GM23338 (cell line): ENCODE results near the gene PIGZ. TPM values are rescaled to one million over a fixed set of nuclear protein-coding genes. Genes with fewer than 3 reads are reported as not detected.

Experiments
- ATAC-seq: fragments of 200-7000 bp; cut with Tn5 transposase; 3 replicates; pipeline ENCODE4 v1.9.1; 2020
- DNase-seq: peaks from one replicate; pipeline ENCODE4 v3.0.0-alpha.2; 2015; ENCODE audit warnings: low spot score
- H2AFZ ChIP-seq: fragments of 200-600 bp; sonication (generic); 2 replicates; pipeline ENCODE4 v1.8.0; 2016; ENCODE audit warnings: antibody characterized with exemption, mild to moderate bottlenecking, moderate library complexity
- H3F3A ChIP-seq: fragments of 200-600 bp; sonication (generic); replicated peaks from 2 replicates; pipeline ENCODE4 v1.8.0; 2017; ENCODE audit warnings: antibody characterized with exemption, mixed run types, low read depth
- H3K27ac ChIP-seq: fragments of 200-600 bp; sonication (generic); 2 replicates; pipeline ENCODE4 v1.6.1; 2016; ENCODE audit warnings: low read depth
- H3K27me3 ChIP-seq: fragments of 200-600 bp; sonication (generic); 2 replicates; pipeline ENCODE4 v1.8.0; 2016; ENCODE audit warnings: mild to moderate bottlenecking, mixed run types, moderate library complexity; ENCODE audit not compliant: insufficient read depth
- H3K36me3 ChIP-seq: fragments of 200-600 bp; sonication (generic); 2 replicates; pipeline ENCODE4 v1.8.0; 2016; ENCODE audit warnings: mild to moderate bottlenecking; ENCODE audit not compliant: insufficient read depth
- H3K4me1 ChIP-seq: fragments of 200-600 bp; sonication (generic); 2 replicates; pipeline ENCODE4 v1.8.0; 2016; ENCODE audit warnings: mild to moderate bottlenecking, moderate library complexity; ENCODE audit not compliant: insufficient read depth
- H3K4me2 ChIP-seq: fragments of 200-600 bp; sonication (generic); 2 replicates; pipeline ENCODE4 v1.7.1; 2017; ENCODE audit warnings: mixed run types
- H3K4me3 ChIP-seq: fragments of 200-600 bp; sonication (generic); 2 replicates; pipeline ENCODE4 v1.6.1; 2016; ENCODE audit warnings: mixed run types
- H3K79me2 ChIP-seq: fragments of 200-600 bp; sonication (generic); replicated peaks from 2 replicates; pipeline ENCODE4 v1.8.0; 2017; ENCODE audit warnings: mild to moderate bottlenecking; ENCODE audit not compliant: insufficient read depth
- H3K9me2 ChIP-seq: fragments of 200-600 bp; sonication (generic); 2 replicates; pipeline ENCODE4 v1.8.0; 2017; ENCODE audit not compliant: insufficient read depth
- H4K20me1 ChIP-seq: fragments of 200-600 bp; sonication (generic); replicated peaks from 2 replicates; pipeline ENCODE4 v1.8.0; 2017; ENCODE audit warnings: mild to moderate bottlenecking; ENCODE audit not compliant: insufficient read depth
- H3K27ac Mint-ChIP-seq: 2 replicates; pipeline ENCODE4 v1.8.0; 2020; ENCODE audit warnings: inconsistent platforms, mild to moderate bottlenecking, moderate library complexity, mixed read lengths
- H3K27me3 Mint-ChIP-seq: 3 replicates; pipeline ENCODE4 v1.8.0; 2022; ENCODE audit warnings: low read depth, mild to moderate bottlenecking, moderate library complexity, mixed read lengths, inconsistent platforms; ENCODE audit not compliant: insufficient read depth, poor library complexity
- H3K36me3 Mint-ChIP-seq: 3 replicates; pipeline ENCODE4 v1.8.0; 2021; ENCODE audit warnings: low read depth, mild to moderate bottlenecking, inconsistent platforms, moderate library complexity, mixed read lengths
- H3K4me1 Mint-ChIP-seq: 3 replicates; pipeline ENCODE4 v1.8.0; 2020; ENCODE audit warnings: mild to moderate bottlenecking, inconsistent platforms, mixed read lengths
- H3K4me3 Mint-ChIP-seq: 3 replicates; pipeline ENCODE4 v1.8.0; 2021; ENCODE audit warnings: moderate library complexity, mild to moderate bottlenecking, inconsistent platforms, mixed read lengths
- H3K9me3 Mint-ChIP-seq: 3 replicates; pipeline ENCODE4 v1.8.0; 2020; ENCODE audit warnings: moderate library complexity, mild to moderate bottlenecking, inconsistent platforms, mixed read lengths
- CREB1 ChIP-seq: fragments of 250-450 bp; sonication (Bioruptor Pico); IDR thresholded peaks from 2 replicates; pipeline ENCODE4 v1.5.0; 2020; ENCODE audit warnings: low read depth, mild to moderate bottlenecking, moderate library complexity
- CTCF ChIP-seq, 2 experiments: fragments of 200-600 bp in 1 of 2; sonication (generic) in 1 of 2; conservative IDR thresholded peaks; 2 replicates each; pipeline versions ENCODE4 v1.5.1 to v1.6.1; 2016 to 2017; ENCODE audit warnings: antibody characterized with exemption in 2 of 2, low read depth in 2 of 2, mild to moderate bottlenecking in 2 of 2, moderate library complexity in 1 of 2
- ETS1 ChIP-seq: IDR thresholded peaks from 2 replicates; pipeline ENCODE4 v1.6.1; 2016; ENCODE audit warnings: antibody characterized with exemption
- EZH2 ChIP-seq: fragments of 200-600 bp; sonication (generic); IDR thresholded peaks from one replicate; pipeline ENCODE4 v1.8.0; 2017; ENCODE audit warnings: antibody characterized with exemption, mild to moderate bottlenecking, low read depth; ENCODE audit not compliant: unreplicated experiment
- EZH2phosphoT487 ChIP-seq: fragments of 200-600 bp; sonication (generic); IDR thresholded peaks from one replicate; pipeline ENCODE4 v1.8.1; 2018; ENCODE audit warnings: antibody characterized with exemption; ENCODE audit not compliant: unreplicated experiment
- JUNB ChIP-seq: IDR thresholded peaks from one replicate; pipeline ENCODE4 v1.6.1; 2016; ENCODE audit warnings: antibody characterized with exemption; ENCODE audit not compliant: unreplicated experiment
- NANOG ChIP-seq: IDR thresholded peaks from 2 replicates; pipeline ENCODE4 v1.6.1; 2016; ENCODE audit warnings: antibody characterized with exemption, borderline replicate concordance
- POLR2AphosphoS5 ChIP-seq: IDR thresholded peaks from 2 replicates; pipeline ENCODE4 v1.6.1; 2016; ENCODE audit warnings: antibody characterized with exemption, low read depth
- STAT1 ChIP-seq: IDR thresholded peaks from one replicate; pipeline ENCODE4 v1.6.1; 2016; ENCODE audit warnings: antibody characterized with exemption; ENCODE audit not compliant: unreplicated experiment
- ZNF114 ChIP-seq: fragments of 250-450 bp; sonication (Bioruptor Pico); IDR thresholded peaks from 2 replicates; pipeline ENCODE4 v1.5.0; 2020; ENCODE audit warnings: mild to moderate bottlenecking, moderate library complexity
- ZNF331 ChIP-seq: fragments of 250-450 bp; sonication (Bioruptor Pico); IDR thresholded peaks from 2 replicates; pipeline ENCODE4 v1.5.0; 2020; ENCODE audit warnings: low read depth, mild to moderate bottlenecking, moderate library complexity
- polyA plus RNA-seq: library from polyadenylated mRNA; unstranded; fragments of >200 nt; fragmentation: Nextera tagmentation; extraction: Ambion mirVana; gene quantifications from 2 replicates; pipeline ENCODE4 v1.2.1, GENCODE V29; 2016
- total RNA-seq: library from RNA; depleted of rRNA; stranded (reverse); fragments of >200 nt; shearing (Covaris generic); gene quantifications from 2 replicates; pipeline ENCODE4 v1.2.3, GENCODE V29; 2014
- TF ChIP-seq, protein P1 (sequence below): fragments of 250-450 bp; sonication (Bioruptor Pico); IDR thresholded peaks from 2 replicates; pipeline ENCODE4 v1.5.0; 2020; ENCODE audit warnings: mild to moderate bottlenecking, moderate library complexity
- TF ChIP-seq, protein P2 (sequence below): IDR thresholded peaks from one replicate; pipeline ENCODE4 v1.6.1; 2018; ENCODE audit warnings: antibody characterized with exemption; ENCODE audit not compliant: unreplicated experiment

The PIGZ gene
- total and polyA plus RNA-seq, 2 experiments from 2014 or later = 0.16 TPM; not detected in 1

DNA sequence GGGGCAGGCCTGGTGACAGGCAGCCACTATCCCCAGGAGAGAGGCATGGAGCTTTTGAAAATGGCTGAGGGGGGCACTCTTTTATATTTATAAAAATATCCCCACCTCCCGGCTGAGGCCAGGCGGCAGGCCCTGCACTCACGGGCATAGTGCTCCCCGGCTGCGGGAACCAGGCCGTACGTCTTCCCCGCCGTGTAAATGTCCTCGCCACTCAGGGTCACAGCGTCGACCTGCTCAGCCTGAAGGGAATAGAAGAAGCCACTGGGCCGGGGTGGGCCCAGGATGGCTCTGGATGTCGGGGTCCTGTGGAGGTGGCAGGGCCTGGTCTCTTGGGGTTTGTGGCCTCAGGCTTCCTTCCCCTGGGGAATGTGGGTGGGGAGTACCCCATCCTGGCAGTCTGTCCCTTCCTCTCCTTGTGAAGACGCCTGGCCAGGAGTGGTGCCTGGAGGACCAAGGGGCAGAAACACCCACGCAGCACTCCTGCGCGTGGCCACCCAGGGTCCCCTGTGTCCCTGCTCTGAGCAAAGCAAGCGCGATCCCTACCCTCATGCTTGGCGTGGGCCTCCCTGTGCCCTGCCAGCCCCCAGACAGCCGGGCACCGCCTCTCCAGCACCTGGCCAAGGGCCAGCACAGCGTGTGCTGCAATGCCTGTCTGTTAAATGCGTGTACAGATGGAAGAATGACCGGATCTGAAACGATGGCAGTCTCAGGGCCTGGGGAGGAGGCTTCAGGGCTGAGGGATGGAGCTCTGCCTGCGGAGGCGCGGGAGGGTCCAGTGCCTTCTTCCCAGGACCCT is 42.1 kb upstream of the PIGZ start:
- no peaks in the 10 kb centered on the region for H3K4me1 ChIP-seq
- no peak overlapping the region for H3K4me3 ChIP-seq
- H3K4me1 Mint-ChIP-seq = no peaks in the 10 kb centered on the region
- TF ChIP-seq CREB1 (no peak), NANOG (no peak), CTCF (conservative IDR thresholded peaks at IDR 0.05; ENCODE audit: low read depth in 2 of 2) (no peak), EZH2 (no peak), ZNF331 (CRISPR knock-in tag) (no peak), JUNB (no peak), STAT1 (no peak), ETS1 (no peak), EZH2phosphoT487 (no peak), ZNF114 (CRISPR knock-in tag) (no peak), POLR2AphosphoS5 (no peak)
- TF ChIP-seq, protein P1, sequence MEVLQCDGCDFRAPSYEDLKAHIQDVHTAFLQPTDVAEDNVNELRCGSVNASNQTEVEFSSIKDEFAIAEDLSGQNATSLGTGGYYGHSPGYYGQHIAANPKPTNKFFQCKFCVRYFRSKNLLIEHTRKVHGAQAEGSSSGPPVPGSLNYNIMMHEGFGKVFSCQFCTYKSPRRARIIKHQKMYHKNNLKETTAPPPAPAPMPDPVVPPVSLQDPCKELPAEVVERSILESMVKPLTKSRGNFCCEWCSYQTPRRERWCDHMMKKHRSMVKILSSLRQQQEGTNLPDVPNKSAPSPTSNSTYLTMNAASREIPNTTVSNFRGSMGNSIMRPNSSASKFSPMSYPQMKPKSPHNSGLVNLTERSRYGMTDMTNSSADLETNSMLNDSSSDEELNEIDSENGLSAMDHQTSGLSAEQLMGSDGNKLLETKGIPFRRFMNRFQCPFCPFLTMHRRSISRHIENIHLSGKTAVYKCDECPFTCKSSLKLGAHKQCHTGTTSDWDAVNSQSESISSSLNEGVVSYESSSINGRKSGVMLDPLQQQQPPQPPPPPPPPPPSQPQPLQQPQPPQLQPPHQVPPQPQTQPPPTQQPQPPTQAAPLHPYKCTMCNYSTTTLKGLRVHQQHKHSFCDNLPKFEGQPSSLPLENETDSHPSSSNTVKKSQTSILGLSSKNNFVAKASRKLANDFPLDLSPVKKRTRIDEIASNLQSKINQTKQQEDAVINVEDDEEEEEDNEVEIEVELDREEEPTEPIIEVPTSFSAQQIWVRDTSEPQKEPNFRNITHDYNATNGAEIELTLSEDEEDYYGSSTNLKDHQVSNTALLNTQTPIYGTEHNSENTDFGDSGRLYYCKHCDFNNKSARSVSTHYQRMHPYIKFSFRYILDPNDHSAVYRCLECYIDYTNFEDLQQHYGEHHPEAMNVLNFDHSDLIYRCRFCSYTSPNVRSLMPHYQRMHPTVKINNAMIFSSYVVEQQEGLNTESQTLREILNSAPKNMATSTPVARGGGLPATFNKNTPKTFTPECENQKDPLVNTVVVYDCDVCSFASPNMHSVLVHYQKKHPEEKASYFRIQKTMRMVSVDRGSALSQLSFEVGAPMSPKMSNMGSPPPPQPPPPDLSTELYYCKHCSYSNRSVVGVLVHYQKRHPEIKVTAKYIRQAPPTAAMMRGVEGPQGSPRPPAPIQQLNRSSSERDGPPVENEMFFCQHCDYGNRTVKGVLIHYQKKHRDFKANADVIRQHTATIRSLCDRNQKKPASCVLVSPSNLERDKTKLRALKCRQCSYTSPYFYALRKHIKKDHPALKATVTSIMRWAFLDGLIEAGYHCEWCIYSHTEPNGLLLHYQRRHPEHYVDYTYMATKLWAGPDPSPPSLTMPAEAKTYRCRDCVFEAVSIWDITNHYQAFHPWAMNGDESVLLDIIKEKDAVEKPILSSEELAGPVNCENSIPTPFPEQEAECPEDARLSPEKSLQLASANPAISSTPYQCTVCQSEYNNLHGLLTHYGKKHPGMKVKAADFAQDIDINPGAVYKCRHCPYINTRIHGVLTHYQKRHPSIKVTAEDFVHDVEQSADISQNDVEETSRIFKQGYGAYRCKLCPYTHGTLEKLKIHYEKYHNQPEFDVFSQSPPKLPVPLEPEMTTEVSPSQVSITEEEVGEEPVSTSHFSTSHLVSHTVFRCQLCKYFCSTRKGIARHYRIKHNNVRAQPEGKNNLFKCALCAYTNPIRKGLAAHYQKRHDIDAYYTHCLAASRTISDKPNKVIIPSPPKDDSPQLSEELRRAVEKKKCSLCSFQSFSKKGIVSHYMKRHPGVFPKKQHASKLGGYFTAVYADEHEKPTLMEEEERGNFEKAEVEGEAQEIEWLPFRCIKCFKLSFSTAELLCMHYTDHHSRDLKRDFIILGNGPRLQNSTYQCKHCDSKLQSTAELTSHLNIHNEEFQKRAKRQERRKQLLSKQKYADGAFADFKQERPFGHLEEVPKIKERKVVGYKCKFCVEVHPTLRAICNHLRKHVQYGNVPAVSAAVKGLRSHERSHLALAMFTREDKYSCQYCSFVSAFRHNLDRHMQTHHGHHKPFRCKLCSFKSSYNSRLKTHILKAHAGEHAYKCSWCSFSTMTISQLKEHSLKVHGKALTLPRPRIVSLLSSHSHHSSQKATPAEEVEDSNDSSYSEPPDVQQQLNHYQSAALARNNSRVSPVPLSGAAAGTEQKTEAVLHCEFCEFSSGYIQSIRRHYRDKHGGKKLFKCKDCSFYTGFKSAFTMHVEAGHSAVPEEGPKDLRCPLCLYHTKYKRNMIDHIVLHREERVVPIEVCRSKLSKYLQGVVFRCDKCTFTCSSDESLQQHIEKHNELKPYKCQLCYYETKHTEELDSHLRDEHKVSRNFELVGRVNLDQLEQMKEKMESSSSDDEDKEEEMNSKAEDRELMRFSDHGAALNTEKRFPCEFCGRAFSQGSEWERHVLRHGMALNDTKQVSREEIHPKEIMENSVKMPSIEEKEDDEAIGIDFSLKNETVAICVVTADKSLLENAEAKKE (CRISPR knock-in tag) = no peak
- TF ChIP-seq, protein P2, sequence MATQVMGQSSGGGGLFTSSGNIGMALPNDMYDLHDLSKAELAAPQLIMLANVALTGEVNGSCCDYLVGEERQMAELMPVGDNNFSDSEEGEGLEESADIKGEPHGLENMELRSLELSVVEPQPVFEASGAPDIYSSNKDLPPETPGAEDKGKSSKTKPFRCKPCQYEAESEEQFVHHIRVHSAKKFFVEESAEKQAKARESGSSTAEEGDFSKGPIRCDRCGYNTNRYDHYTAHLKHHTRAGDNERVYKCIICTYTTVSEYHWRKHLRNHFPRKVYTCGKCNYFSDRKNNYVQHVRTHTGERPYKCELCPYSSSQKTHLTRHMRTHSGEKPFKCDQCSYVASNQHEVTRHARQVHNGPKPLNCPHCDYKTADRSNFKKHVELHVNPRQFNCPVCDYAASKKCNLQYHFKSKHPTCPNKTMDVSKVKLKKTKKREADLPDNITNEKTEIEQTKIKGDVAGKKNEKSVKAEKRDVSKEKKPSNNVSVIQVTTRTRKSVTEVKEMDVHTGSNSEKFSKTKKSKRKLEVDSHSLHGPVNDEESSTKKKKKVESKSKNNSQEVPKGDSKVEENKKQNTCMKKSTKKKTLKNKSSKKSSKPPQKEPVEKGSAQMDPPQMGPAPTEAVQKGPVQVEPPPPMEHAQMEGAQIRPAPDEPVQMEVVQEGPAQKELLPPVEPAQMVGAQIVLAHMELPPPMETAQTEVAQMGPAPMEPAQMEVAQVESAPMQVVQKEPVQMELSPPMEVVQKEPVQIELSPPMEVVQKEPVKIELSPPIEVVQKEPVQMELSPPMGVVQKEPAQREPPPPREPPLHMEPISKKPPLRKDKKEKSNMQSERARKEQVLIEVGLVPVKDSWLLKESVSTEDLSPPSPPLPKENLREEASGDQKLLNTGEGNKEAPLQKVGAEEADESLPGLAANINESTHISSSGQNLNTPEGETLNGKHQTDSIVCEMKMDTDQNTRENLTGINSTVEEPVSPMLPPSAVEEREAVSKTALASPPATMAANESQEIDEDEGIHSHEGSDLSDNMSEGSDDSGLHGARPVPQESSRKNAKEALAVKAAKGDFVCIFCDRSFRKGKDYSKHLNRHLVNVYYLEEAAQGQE = no peak
- H3K9me2 ChIP-seq = no peaks in the 10 kb centered on the region
- DNase-seq = no peak
- no peak for ATAC-seq
- no peak overlapping the region for H3K4me3 Mint-ChIP-seq
- H4K20me1 ChIP-seq = no peaks in the 10 kb centered on the region
- H3K79me2 ChIP-seq = no peaks in the 10 kb centered on the region
- H3K36me3 Mint-ChIP-seq = no peaks in the 10 kb centered on the region
- H3K4me2 ChIP-seq = no peak overlapping the region
- H3K36me3 ChIP-seq = no peaks in the 10 kb centered on the region
- H3K9me3 Mint-ChIP-seq = no peaks in the 10 kb centered on the region
- peaks cover 8% of the 10 kb centered on the region for H3K27me3 Mint-ChIP-seq
- no peaks in the 10 kb centered on the region for H3K27me3 ChIP-seq
- no peak overlapping the region for H2AFZ ChIP-seq
- no peak overlapping the region for H3K27ac ChIP-seq
- H3K27ac Mint-ChIP-seq = no peak overlapping the region
- H3F3A ChIP-seq = no peaks in the 10 kb centered on the region
